NOMO-1 treated with dmso at 0.1 percent for 144 hours (cell line): ENCODE results near the gene TCF25.
"Not testable (repeated sequence)": the region's sequence is repeated elsewhere in the genome, so short reads cannot be mapped to it uniquely, and the experiment has no call there.

Experiments used
- DNase-seq: peaks from one replicate; lab custom pipeline; 2025; ENCODE audit not compliant: unreplicated experiment; lab: John Stamatoyannopoulos, UW

The TCF25 gene

DNA sequence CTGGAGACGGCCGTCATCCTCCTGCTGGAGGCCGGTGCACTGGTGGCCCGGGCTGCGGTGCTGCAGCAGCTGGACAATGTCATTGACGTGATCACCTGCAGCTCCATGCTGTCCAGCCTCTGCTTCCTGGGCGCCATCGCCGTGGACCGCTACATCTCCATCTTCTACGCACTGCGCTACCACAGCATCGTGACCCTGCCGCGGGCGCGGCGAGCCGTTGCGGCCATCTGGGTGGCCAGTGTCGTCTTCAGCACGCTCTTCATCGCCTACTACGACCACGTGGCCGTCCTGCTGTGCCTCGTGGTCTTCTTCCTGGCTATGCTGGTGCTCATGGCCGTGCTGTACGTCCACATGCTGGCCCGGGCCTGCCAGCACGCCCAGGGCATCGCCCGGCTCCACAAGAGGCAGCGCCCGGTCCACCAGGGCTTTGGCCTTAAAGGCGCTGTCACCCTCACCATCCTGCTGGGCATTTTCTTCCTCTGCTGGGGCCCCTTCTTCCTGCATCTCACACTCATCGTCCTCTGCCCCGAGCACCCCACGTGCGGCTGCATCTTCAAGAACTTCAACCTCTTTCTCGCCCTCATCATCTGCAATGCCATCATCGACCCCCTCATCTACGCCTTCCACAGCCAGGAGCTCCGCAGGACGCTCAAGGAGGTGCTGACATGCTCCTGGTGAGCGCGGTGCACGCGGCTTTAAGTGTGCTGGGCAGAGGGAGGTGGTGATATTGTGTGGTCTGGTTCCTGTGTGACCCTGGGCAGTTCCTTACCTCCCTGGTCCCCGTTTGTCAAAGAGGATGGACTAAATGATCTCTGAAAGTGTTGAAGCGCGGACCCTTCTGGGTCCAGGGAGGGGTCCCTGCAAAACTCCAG is 46.4 kb downstream of the TCF25 start:
- no peak for DNase-seq

DNA sequence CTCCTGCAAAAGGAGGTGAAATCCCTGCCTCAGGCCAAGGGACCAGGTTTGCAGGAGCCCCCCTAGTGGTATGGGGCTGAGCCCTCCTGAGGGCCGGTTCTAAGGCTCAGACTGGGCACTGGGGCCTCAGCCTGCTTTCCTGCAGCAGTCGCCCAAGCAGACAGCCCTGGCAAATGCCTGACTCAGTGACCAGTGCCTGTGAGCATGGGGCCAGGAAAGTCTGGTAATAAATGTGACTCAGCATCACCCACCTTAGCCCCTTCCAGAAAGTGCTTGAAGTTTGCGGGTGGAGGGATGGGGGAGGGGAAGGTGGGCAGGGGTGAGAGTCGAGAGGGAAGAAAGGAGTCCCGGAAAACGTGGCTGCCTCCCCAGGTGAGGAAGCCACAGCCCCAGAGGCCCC is 47.3 kb downstream of the TCF25 start:
- DNase-seq, result no peak

DNA sequence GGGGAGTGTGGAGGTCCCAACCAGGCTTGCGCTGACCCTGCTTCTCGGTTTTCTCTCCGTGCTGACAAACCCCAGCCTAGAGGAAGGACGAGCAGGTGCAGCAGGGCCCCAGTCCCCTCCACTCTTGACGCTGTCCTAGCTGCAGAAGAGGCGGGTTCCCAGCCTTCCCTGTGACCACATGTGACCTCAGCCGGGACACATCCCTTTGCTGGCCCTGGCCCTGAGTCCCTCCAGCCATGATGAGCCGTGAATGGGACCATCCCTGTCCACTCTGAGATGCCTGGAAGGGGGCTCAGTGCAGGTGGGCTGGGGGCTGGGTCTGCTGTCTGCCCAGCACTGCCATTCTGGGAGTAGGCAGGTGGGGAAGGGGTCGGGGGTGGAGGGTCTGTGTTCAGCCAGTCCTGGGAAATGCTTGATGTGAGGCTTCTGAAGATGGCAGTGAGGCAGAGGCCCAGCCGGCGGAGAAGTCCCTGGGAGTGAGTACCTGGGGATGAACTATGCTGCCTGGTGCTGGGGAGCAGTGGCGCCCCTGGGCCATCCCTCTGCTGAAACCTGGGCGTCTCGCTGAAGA is 47.8 kb downstream of the TCF25 start:
- DNase-seq, result no peak

DNA sequence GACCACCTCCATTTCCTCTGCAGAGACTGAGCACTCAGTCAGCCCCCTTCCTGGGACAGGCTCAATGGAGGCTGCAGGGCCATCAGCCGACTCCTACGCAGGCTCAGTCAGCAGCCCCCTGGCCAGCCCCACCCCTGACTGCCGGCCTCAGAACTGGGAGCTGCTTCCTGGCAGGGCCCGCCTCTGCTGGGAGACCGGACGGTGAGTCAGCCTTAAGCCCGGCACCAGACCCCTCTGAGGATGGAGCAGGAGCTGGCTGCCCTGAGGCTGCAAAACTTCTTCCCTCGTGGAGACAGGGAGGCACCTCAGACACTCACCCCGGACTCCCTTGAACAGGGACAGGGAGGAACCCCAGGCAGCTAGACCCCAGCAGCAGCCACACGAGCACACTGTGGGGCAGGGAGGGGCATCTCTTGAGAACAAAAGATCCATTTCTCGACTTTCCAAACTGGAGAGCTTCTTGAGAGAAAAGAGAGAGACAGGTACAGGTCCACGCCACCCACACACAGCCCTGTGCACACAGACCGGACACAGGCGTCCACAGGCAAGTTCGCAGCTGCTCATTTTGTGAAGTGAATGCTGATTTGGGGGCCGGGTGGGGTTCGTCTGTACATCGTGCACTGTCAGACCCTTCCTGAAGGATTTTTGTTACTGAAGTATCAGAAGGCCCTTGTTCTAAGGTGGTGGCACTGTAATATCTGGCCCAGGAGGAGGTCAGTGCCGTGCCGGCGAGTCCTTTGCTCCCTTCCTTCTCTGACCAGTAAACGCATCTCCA is 48.5 kb downstream of the TCF25 start:
- no peak for DNase-seq

DNA sequence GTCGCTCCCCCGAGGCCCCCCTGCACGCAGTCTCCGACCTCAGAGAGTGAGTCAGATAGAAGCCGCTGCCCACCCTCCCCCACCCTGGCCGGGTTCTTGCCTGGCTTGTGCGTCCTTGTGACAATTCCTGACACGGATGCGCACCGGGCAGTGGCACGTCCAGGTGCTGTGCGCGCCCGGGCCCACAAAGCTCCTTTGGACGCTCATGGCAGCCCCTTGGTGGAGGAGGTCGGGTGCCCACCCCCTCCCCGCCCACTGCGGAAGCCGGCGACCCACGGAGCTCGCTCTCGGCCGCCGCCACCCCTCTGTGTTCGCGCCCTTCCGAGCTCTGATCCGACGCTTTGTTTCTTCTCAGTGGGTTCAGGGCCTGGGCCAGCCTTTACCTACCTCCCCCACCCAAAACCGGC is 49.1 kb downstream of the TCF25 start:
- DNase-seq, result no peak

DNA sequence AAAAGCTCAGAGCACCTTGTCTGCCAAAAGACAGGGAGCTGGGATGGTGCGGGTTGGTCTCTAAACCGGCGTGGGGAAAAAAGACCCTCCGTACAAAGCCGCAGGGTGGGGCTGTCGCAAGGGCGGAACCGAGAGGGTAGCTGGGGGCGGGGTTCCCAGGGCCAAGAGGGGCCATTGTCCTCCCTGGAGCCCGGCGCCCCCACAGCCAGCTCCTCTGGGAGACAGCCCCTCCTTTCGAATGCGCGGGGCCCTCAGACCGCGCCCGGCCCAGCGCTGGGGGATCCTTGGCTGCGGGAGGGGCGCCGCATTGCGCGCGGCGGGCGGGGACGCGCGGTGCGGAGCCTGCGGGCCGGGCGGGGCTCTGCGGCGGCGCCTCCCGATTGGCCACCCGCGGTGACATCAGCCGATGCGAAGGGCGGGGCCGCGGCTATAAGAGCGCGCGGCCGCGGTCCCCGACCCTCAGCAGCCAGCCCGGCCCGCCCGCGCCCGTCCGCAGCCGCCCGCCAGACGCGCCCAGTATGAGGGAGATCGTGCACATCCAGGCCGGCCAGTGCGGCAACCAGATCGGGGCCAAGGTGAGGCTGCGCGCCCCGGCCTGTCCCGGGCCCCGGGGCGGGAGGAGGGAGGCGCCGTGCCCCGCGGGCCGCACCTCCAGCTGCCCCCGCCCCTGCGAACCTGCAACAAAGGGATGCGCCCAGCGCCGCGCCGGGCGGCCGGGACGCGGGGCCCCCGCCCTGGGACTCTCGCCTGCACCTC is 49.7 kb downstream of the TCF25 start, which contains the start of gene TUBB3:
TSS of gene TUBB3 (plus strand) at position 459 of the 756 bp plus-strand sequence. CDS start at position 519, 60 bp downstream.
- DNase-seq, result peak; percentile 49

DNA sequence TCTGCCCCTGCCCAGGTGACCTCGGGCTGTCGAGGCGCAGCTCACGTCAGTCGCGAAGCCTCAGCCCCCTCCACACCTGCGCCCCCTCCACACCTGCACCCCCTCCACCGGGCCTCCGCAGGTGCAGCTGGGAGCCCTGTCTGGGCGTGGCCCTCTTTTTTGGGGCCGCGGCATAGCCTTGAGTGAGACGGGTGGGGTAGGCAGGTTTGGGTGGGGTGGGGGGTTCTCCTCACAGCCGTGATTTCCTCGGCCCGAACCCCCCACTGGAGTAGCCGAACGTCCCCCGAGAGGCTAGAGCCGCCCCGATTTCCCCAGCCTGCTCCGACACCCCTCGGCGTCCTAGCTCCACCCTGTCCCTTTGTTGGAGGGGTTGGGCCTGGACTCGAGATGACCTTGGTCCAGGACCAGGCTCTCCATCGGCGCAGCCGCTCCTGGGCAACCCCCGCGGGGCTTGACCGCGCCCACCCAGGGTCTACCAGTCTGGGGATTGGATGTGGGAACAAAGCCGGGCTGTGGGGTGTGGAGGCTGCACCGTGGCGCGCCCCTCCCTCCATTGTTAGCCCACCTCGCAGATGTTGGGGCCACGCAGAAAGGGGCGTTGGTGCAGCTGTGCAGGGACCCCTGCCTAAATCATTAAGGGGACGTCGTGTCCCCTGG is 50.4 kb downstream of the TCF25 start:
- DNase-seq, result no peak

DNA sequence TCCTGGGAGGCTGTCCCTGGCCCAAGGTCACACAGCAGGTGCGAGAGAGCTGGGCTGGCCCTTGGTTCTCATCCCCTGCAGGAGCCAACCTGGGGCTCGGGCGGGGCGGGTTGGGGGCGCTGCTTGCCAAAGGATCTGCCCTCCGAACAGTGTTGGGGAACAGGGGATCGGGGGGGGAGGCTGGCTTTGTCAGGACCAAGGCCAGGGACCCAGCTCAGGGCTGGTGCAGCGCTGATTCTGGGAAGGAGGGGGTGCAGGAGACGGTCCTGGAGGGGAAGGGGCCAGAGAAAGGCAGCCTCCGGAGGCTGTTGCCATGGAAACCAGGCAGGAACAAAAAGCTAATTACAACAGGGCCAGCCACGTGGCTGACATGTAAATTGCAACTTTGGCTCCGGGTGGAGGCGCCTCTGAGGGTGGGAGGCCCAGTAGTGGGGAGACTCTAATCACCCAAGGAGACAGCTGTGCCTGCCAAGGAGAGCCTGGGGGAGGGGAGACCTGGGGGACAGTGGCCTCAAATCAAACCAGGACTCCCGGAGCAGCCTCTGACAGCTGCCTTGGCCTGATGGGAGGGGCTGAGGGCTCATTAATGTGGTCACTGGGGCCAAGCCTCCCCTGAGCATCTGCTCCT is 51.0 kb downstream of the TCF25 start:
- DNase-seq, result no peak

DNA sequence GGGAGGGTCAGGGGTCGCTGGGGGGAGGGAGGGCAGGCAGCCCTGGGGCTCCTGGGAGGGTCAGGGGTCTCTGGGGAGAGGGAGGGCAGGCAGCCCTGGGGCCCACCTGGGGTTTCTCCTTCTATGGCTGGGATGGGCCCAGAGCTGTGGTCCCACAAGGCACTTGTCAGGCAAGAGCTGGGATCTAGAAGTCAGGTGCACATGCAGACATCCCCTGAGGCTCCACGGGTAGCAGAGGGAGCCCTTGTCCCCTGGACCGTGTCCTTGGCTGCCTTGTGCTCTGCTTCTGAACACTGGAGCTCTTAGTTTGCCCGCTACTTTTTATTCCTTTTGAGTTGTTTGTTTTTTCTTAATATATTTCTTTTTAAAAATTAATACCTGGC is 51.5 kb downstream of the TCF25 start:
- DNase-seq, result no peak

DNA sequence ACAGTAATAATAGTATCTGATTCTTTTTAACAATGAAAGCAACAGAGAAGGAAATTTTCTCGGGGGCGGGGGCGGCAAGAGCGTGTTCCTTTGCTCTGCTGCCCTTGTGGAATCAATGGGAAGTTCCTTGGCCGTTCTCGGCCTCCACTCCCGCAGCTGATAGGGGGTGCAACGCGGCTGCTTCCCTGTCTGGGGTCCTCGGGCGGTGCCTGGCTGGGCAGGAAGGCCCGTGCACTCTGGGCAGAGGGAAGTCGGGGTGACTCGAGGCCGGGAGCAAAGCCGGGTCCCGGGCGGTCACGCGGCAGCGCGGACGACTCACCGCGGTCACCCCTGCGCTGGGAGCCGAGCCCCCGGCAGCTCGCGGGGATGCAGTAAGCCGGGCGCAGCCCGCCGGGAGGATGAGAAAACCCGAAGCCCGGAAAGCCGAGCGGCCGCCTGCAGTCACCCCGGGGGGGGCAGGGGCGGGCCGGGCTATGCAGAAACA is 52.2 kb downstream of the TCF25 start:
- no peak for DNase-seq

DNA sequence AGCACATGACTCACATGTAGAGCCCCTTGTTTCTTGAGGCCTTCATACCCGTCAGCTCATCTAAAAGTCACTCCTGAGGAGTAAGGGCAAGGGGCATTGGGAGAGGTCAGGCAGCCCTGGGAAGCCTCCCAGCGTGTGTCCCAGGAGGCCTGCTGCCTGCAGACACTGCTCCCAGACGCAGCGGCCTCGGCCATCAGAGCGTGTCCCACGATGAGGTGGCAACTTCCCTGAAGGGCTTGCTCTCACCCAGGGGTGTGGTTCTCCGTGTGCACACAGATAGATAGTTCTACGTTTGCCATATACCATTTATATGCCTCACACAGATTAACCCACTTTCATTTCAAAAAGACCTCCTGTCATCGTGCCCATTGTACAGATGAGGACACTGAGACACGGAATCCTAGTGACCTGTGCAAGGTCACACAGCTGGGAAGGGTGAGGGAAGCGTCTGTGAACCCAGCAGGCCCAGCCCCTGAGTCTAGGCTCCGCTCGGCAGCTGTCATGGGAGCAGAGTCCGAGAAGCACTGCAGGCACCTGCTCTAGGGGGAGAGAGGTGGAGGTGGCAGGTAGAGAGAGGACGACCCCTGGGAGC is 58.0 kb downstream of the TCF25 start:
- DNase-seq, result no peak

DNA sequence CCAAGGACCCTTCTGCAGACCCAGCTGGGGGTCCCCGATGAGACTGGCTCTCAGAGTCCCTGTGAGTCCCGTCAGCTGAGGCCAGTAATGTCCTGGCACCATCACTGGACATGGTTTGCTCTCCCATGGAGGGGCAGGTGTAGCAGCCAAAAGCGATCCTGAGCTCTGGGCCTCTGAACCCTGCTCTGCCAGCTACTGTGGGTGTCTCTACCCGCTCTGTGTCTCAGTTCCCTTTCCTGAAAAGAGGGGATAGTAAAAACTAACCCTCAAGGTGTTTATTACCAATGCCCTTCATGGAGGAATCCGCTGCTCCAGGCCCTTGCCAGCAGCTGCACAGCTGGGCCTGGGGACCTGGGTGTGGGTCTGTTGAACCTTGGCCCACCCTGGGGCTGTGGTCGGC is 58.6 kb downstream of the TCF25 start:
- no peak for DNase-seq

DNA sequence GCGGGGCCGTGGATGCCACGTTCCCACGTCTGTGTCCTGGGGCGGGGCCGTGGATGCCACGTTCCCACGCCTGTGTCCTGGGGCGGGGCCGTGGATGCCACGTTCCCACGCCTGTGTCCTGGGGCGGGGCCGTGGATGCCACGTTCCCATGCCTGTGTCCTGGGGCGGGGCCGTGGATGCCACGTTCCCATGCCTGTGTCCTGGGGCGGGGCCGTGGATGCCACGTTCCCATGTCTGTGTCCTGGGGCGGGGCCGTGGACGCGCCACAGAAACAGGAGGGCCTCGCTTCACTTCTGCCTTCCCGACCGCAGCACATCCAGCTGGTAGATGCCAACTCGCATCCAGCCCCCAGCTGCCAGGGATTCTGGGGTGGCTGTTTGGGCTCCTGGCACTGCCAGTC is 60.6 kb downstream of the TCF25 start:
- not testable (repeated sequence) for DNase-seq

DNA sequence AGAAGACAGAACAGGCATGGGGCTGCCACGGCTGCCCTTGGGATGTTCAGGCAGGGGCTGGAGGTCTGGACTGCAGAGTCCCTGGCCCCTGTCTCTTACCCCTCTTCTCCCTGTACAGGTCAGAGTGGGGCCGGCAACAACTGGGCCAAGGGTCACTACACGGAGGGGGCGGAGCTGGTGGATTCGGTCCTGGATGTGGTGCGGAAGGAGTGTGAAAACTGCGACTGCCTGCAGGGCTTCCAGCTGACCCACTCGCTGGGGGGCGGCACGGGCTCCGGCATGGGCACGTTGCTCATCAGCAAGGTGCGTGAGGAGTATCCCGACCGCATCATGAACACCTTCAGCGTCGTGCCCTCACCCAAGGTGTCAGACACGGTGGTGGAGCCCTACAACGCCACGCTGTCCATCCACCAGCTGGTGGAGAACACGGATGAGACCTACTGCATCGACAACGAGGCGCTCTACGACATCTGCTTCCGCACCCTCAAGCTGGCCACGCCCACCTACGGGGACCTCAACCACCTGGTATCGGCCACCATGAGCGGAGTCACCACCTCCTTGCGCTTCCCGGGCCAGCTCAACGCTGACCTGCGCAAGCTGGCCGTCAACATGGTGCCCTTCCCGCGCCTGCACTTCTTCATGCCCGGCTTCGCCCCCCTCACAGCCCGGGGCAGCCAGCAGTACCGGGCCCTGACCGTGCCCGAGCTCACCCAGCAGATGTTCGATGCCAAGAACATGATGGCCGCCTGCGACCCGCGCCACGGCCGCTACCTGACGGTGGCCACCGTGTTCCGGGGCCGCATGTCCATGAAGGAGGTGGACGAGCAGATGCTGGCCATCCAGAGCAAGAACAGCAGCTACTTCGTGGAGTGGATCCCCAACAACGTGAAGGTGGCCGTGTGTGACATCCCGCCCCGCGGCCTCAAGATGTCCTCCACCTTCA is 61.5 kb downstream of the TCF25 start:
- no peak for DNase-seq

DNA sequence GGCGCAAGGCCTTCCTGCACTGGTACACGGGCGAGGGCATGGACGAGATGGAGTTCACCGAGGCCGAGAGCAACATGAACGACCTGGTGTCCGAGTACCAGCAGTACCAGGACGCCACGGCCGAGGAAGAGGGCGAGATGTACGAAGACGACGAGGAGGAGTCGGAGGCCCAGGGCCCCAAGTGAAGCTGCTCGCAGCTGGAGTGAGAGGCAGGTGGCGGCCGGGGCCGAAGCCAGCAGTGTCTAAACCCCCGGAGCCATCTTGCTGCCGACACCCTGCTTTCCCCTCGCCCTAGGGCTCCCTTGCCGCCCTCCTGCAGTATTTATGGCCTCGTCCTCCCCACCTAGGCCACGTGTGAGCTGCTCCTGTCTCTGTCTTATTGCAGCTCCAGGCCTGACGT is 62.2 kb downstream of the TCF25 start:
- DNase-seq, result not testable (repeated sequence)

DNA sequence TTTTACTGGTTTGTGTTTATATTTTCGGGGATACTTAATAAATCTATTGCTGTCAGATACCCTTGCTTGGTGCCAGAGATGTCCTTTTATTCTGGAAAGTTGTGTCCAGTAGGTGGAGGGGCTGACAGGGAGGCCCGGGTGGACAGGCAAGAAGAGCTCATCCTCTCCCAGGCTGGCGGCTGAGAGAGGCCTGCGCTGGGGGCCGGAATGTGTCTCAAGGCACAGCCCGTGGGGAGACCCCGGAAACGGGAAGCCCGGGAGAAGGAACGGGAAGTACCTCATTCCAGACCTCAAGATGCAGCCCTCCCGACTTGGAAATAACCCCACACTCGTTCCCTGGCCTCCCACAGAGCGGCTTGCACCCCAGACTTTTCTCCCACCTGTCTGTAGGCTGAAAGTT is 62.6 kb downstream of the TCF25 start:
- no peak for DNase-seq

DNA sequence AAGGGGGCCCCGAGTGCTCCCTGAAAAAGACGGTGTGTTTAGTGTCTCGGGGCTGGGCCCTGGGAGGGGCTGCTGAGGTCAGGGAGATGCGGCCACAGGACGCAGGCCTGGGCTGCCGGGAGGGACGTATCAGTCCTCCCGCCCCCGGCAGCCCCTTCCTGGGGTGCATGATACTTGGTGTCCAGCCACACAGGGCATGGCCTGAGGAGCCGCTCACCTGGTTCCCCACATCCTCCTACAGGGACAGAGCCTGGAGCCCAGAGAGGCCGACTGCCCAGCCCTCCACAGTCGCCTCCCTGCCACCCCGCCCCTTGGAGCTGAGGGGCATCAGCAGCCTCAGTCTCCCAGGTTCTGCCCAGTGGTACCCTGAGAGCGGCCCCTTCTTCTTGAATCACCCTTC is 63.1 kb downstream of the TCF25 start:
- DNase-seq, result no peak

DNA sequence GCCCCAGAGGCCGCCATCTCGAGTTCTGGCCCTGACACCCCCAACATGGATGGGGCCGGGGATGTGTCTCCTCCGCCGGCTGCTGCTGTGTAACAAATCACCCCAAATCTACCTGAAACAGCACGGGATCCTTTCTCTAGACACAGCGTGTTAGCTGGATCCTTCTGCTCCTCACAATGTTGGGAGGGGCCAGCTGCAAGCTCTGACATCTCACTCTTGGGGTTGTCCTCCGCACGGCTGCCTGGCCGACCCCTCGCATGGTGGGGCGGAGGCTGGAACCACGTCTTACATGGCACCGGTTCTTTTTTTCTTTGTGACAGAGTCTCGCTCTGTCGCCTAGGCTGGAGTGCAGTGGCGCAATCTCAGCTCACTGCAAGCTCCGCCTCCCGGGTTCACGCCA is 63.6 kb downstream of the TCF25 start:
- DNase-seq, result no peak
